Measurements from ENCODE around the gene BTN2A1.
"Not testable (repeated sequence)": the region's sequence is repeated elsewhere in the genome, so short reads cannot be mapped to it uniquely, and the experiment has no call there.

BTN2A1 gene

DNA sequence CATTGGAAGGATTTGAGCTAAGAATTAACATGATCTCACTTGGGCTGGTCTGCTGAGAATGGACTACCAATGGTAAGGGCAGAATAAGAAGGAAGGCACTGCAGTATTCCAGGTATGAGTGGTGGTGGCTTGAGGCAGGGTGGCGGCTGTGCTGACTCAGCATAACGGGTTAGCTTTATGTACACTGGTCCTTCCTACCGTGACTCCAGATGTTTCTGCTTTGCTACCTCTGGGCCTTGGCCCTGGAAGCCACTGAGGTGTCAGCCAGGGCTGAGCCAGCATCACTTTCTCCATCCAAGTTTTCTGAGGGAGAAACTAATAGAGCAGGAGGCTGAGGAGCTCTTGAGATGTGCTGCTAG is 30.3 kb upstream of the BTN2A1 start:
- Histone ChIP-seq H3K4me3 (no peak overlapping the region), H3K9me3 (ENCODE audit: low read depth, low read length) (no peaks in the 10 kb centered on the region), H3K36me3 (ENCODE audit: insufficient read depth, low read length) (peaks cover 17% of the 10 kb centered on the region; the same call in 1 of the 2 replicates), H3K9ac (ENCODE audit: insufficient read length) (no peak overlapping the region), H3K27ac (no peak overlapping the region)
- no peak for DNase-seq (ENCODE audit: low read depth, low spot score)
- TF ChIP-seq FOXP2 (optimal IDR thresholded peaks at IDR 0.05; ENCODE audit: control extremely low read depth, extremely low read length, insufficient read depth), result no peak
- no peak for TF ChIP-seq POLR2AphosphoS5 (IDR thresholded peaks at IDR 0.05; ENCODE audit: borderline replicate concordance, low read depth, low read length)
- TF ChIP-seq EZH2 (IDR thresholded peaks at IDR 0.05), result no peak

GRCh38 chr6:26428206-26428605 is 29.5 kb upstream of the BTN2A1 start:
- peaks cover 17% of the 10 kb centered on the region; the same call in 1 of the 2 replicates for H3K36me3 ChIP-seq (ENCODE audit: insufficient read depth, low read length)
- H3K4me3 ChIP-seq, result no peak overlapping the region

GRCh38 chr6:26430787-26431186 is 27.0 kb upstream of the BTN2A1 start:
- Histone ChIP-seq H3K9ac (ENCODE audit: insufficient read length) (no peak overlapping the region), H3K4me3 (no peak overlapping the region), H3K9me3 (ENCODE audit: low read depth, low read length) (no peaks in the 10 kb centered on the region), H3K36me3 (ENCODE audit: insufficient read depth, low read length) (peaks cover 17% of the 10 kb centered on the region; the same call in 1 of the 2 replicates), H3K27ac (no peak overlapping the region)
- no peak for TF ChIP-seq FOXP2 (optimal IDR thresholded peaks at IDR 0.05; ENCODE audit: control extremely low read depth, extremely low read length, insufficient read depth)
- TF ChIP-seq EZH2 (IDR thresholded peaks at IDR 0.05), result no peak
- no peak for TF ChIP-seq POLR2AphosphoS5 (IDR thresholded peaks at IDR 0.05; ENCODE audit: borderline replicate concordance, low read depth, low read length)
- no peak for DNase-seq (ENCODE audit: low read depth, low spot score)

More at GRCh38 chr6:26428206-26428605, 29.5 kb upstream of the BTN2A1 start:
- Histone ChIP-seq H3K9me3 (ENCODE audit: low read depth, low read length) (no peaks in the 10 kb centered on the region), H3K9ac (ENCODE audit: insufficient read length) (no peak overlapping the region), H3K27ac (no peak overlapping the region)
- DNase-seq (ENCODE audit: low read depth, low spot score), result no peak
- TF ChIP-seq POLR2AphosphoS5 (IDR thresholded peaks at IDR 0.05; ENCODE audit: borderline replicate concordance, low read depth, low read length) (no peak), FOXP2 (optimal IDR thresholded peaks at IDR 0.05; ENCODE audit: control extremely low read depth, extremely low read length, insufficient read depth) (no peak), EZH2 (IDR thresholded peaks at IDR 0.05) (no peak)

DNA sequence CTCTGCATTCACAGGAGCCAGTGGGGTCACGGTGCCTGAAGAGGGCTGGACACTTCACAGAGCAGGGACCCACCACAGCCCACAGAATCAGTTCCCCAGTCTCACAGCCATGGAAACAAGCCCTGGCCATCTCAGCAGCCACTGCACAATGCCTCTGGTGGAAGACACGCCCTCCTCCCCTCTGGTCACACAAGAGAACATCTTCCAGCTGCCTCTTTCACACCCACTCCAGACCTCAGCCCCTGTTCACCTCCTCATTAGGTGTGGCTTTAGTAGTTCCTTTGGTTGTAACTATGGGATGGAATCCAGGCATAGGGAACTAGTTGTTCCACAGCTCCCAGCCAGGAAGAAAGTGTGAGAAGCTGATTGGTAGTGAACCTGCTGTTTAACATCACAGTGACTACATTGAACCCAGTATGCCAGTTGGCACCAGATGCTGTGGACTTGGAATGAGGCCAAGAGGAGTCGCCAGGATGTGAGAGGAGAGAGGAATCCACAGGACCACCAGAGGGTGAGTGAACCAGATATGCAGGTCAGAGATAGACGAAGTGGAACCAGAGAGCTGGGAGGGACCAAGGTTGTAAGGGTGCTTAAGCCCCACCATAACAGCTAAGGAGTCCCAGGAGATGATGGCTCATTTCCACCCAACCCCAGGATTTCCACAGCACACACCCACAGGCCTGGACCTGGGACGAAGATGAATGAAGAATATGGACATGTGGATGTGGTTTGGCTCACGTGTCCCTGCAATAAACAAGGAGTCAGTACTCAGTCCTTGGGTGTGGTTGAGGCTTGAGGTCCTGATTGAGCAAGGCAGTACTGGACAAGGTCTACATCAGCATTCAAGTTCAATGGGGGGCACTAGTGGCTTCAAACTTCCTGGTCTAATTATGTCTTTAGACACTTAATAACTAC is 26.2 kb upstream of the BTN2A1 start:
- no peak overlapping the region for H3K27ac ChIP-seq
- no peak overlapping the region for H3K4me3 ChIP-seq
- no peak for DNase-seq (ENCODE audit: low read depth, low spot score)
- TF ChIP-seq POLR2AphosphoS5 (IDR thresholded peaks at IDR 0.05; ENCODE audit: borderline replicate concordance, low read depth, low read length) (no peak), EZH2 (IDR thresholded peaks at IDR 0.05) (no peak)
- no peak overlapping the region for H3K9ac ChIP-seq (ENCODE audit: insufficient read length)
- peaks cover 17% of the 10 kb centered on the region; the same call in 1 of the 2 replicates for H3K36me3 ChIP-seq (ENCODE audit: insufficient read depth, low read length)
- H3K9me3 ChIP-seq (ENCODE audit: low read depth, low read length), result no peaks in the 10 kb centered on the region

DNA sequence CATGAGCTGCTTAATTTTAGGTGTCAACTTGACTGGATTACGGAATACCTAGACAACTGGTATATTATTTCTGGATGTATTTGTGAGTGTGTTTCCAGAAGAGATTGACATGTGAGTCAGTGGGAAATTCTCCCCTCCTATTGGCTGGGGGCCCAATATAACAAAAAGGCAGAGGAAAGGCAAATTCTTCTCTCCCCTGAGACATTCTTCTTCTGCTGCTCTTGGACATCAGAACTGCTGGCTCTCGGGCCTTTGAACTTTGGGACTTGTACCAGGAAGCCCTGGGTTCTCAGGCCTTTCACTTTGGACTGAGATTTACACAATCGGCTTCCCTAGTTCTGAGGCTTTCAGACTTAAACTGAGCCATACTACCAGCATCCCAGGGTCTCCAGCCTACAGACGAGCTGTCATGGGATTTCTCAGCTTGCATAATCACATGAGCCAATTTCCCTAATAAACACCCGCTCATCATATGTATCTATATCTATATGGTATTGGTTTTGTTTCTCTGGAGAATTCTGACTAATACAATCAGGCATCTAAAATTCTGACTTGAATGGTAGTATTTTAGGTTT is 25.0 kb upstream of the BTN2A1 start:
- H3K36me3 ChIP-seq (ENCODE audit: insufficient read depth, low read length), result peaks cover 11% of the 10 kb centered on the region; the same call in 1 of the 2 replicates
- no peak for TF ChIP-seq EZH2 (IDR thresholded peaks at IDR 0.05)
- no peak for TF ChIP-seq FOXP2 (optimal IDR thresholded peaks at IDR 0.05; ENCODE audit: control extremely low read depth, extremely low read length, insufficient read depth)
- no peak for TF ChIP-seq POLR2AphosphoS5 (IDR thresholded peaks at IDR 0.05; ENCODE audit: borderline replicate concordance, low read depth, low read length)
- H3K9ac ChIP-seq (ENCODE audit: insufficient read length), result no peak overlapping the region
- DNase-seq (ENCODE audit: low read depth, low spot score), result no peak
- no peak overlapping the region for H3K4me3 ChIP-seq
- no peak overlapping the region for H3K27ac ChIP-seq
- no peaks in the 10 kb centered on the region for H3K9me3 ChIP-seq (ENCODE audit: low read depth, low read length)

DNA sequence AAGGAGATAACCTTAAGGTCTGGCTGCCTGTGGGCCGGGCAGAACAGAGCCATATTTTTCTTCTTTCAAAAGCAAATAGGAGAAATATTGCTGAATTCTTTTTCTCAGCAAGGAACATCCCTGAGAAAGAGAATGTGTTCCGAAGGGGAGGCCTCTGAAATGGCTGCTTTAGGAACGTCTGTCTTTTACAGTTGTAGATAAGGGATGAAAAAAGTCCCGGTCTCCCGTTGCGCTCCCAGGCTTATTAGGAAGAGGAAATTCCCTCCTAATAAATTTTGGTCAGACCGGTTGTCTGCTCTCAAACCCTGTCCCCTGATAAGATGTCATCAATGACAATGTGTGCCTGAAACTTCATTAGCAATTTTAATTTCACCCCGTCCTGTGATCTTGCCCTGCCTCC is 24.1 kb upstream of the BTN2A1 start:
- DNase-seq (ENCODE audit: low read depth, low spot score); H3K9me3 ChIP-seq (ENCODE audit: low read depth, low read length); H3K4me3 ChIP-seq; H3K9ac ChIP-seq (ENCODE audit: insufficient read length); H3K27ac ChIP-seq: not testable (repeated sequence)
- H3K36me3 ChIP-seq (ENCODE audit: insufficient read depth, low read length), result peaks cover 11% of the 10 kb centered on the region; the same call in 1 of the 2 replicates

GRCh38 chr6:26436018-26436417 is 21.7 kb upstream of the BTN2A1 start:
- Histone ChIP-seq H3K9me3 (ENCODE audit: low read depth, low read length) (no peaks in the 10 kb centered on the region), H3K27ac (no peak overlapping the region), H3K36me3 (ENCODE audit: insufficient read depth, low read length) (peaks cover 8% of the 10 kb centered on the region; the same call in 1 of the 2 replicates), H3K9ac (ENCODE audit: insufficient read length) (no peak overlapping the region), H3K4me3 (no peak overlapping the region)
- TF ChIP-seq POLR2AphosphoS5 (IDR thresholded peaks at IDR 0.05; ENCODE audit: borderline replicate concordance, low read depth, low read length) (no peak), FOXP2 (optimal IDR thresholded peaks at IDR 0.05; ENCODE audit: control extremely low read depth, extremely low read length, insufficient read depth) (no peak), EZH2 (IDR thresholded peaks at IDR 0.05) (no peak)
- DNase-seq (ENCODE audit: low read depth, low spot score), result no peak

GRCh38 chr6:26437550-26437949 is 20.2 kb upstream of the BTN2A1 start:
- no peak overlapping the region for H3K4me3 ChIP-seq
- TF ChIP-seq POLR2AphosphoS5 (IDR thresholded peaks at IDR 0.05; ENCODE audit: borderline replicate concordance, low read depth, low read length), result no peak
- TF ChIP-seq EZH2 (IDR thresholded peaks at IDR 0.05), result no peak
- no peak for TF ChIP-seq FOXP2 (optimal IDR thresholded peaks at IDR 0.05; ENCODE audit: control extremely low read depth, extremely low read length, insufficient read depth)
- H3K27ac ChIP-seq, result no peak overlapping the region
- no peak overlapping the region for H3K9ac ChIP-seq (ENCODE audit: insufficient read length)
- no peaks in the 10 kb centered on the region for H3K36me3 ChIP-seq (ENCODE audit: insufficient read depth, low read length)
- no peak for DNase-seq (ENCODE audit: low read depth, low spot score)
- H3K9me3 ChIP-seq (ENCODE audit: low read depth, low read length), result no peaks in the 10 kb centered on the region
